ENCODE measurements around the gene SH3GL3. TPM values are rescaled to one million over a fixed set of nuclear protein-coding genes. Genes with fewer than 3 reads are reported as not detected.
A peak's percentile ranks its signal among the peaks of the same experiment; 100 is the strongest.

Gene SH3GL3
- total and polyA plus RNA-seq, 5 donors = 0.88 to 4.1 (median 2.0) TPM

DNA sequence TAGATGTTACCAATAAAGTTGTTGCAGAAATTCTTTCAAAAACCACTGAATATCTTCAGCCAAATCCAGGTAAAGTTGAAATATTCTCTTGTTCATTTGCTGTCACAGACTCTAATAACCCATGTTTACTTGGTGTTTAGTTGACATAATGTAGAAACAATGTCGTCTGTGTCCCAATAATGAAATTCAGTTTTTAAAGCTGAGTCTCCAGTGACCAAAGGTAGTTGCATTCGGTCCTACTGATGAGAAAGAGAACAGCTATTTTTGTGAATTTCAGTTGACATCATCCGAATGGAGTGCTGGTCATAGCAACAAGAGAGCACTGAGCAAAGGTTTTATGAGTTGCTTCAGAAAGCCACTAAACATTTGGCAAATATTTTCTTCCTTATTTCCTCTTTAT lies 118.0 kb downstream of the SH3GL3 start:
- Histone ChIP-seq H3K27me3 (ENCODE audit: control insufficient read depth, insufficient read depth) (no peaks in the 10 kb centered on the region), H3K27ac (ENCODE audit: low read length) (no peak overlapping the region), H3K4me3 (ENCODE audit: low read length) (no peak overlapping the region), H3K4me1 (ENCODE audit: control insufficient read depth, insufficient read depth, low read length) (no peaks in the 10 kb centered on the region), H3K9me3 (ENCODE audit: control insufficient read depth, low read length) (no peaks in the 10 kb centered on the region)
- 54% methylated on average over 3 of the region's 3 CpGs for WGBS
- ATAC-seq (no peak), DNase-seq (no peak)
- intact Hi-C loops (cut with DNase I) = loop anchor here in 2 of 4 donors (10.0 kb wide), 2 partner anchors 460 to 470 kb away; no protein-coding TSS in a partner anchor

DNA sequence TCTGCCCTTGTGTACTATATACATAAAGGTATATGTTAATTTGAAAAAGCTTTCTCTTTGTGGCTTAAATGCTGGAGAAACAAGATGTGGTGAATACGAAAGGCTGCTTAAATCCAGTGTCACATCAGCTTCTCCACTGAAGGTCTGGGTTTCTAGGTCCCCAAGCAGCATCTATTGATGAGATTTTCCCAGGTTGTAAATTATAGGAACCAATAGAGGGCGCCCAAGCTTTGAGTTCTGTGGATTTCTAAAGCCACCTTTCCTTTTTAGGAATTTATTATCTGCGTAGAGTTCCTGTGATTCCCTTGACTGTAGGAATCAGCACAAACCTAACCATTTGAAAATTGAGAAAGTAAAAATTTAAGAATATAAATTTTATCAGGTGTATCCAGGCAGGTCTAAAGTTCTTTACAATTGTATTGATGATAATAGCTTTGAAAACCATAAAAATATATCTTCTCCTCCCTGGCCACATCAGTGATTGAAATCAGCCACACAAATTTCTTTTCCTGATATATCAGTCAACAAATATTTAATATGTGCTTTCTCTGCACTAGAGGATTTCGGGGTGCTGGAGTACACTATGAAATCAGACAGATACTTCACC lies 118.5 kb downstream of the SH3GL3 start:
- intact Hi-C loops (cut with DNase I) = loop anchor here in 2 of 4 donors (10.0 kb wide), 2 partner anchors 459 to 469 kb away; no protein-coding TSS in a partner anchor
- no peak overlapping the region for H3K4me3 ChIP-seq (ENCODE audit: low read length)
- no peaks in the 10 kb centered on the region for H3K9me3 ChIP-seq (ENCODE audit: control insufficient read depth, low read length)
- no peaks in the 10 kb centered on the region for H3K27me3 ChIP-seq (ENCODE audit: control insufficient read depth, insufficient read depth)
- no peak overlapping the region for H3K27ac ChIP-seq (ENCODE audit: low read length)
- WGBS = 31% methylated on average over 4 of the region's 4 CpGs
- H3K4me1 ChIP-seq (ENCODE audit: control insufficient read depth, insufficient read depth, low read length) = no peaks in the 10 kb centered on the region
- DNase-seq (no peak), ATAC-seq (peak in 1 of 2 donors; percentile 26)

DNA sequence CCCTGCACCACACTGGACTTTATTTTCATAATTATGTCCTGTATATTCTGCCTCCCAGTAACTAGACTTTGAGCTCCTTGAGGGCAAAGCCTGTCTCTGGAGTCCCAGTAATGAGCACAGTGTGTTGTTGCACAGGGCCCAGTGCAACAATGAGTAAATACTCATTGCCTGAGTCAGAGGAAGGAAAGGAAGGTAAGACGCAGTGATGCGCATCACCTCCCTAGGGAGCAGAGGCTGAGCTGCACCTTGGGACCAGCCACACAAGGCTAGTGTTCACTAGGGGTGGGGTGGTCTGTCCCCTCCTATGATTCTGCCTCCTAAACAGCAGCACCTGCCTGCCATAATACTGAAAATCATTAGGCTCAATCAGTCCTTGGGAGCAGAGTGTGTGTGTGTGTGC lies 120.2 kb downstream of the SH3GL3 start:
- Histone ChIP-seq H3K9me3 (ENCODE audit: control insufficient read depth, low read length) (no peaks in the 10 kb centered on the region), H3K4me3 (ENCODE audit: low read length) (no peak overlapping the region), H3K27me3 (ENCODE audit: control insufficient read depth, insufficient read depth) (no peaks in the 10 kb centered on the region), H3K4me1 (ENCODE audit: control insufficient read depth, insufficient read depth, low read length) (no peaks in the 10 kb centered on the region), H3K27ac (ENCODE audit: low read length) (no peak overlapping the region)
- ATAC-seq (no peak), DNase-seq (no peak)
- 75% methylated on average over 2 of the region's 2 CpGs for WGBS
- intact Hi-C loops (cut with DNase I) = loop anchor here in 2 of 4 donors (10.0 kb wide), 2 partner anchors 457 to 467 kb away; no protein-coding TSS in a partner anchor

DNA sequence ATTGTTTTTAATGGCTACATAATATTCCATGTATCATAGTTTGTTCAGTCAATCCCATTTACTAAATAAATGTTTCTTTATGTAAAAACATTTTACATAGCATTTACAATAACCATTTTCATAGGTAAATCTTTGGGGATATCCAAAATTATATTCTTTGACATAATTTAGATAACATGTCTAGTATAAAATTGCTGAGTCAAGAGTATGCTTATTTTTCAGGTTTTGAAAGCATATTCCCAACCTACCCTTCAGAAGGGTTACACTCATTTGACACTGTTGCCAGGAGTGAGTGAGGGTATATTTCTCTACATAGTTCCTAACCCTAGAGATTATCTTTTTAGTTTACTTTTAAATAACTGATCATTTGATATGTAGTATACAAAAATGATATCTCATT lies 122.2 kb downstream of the SH3GL3 start:
- no peaks in the 10 kb centered on the region for H3K9me3 ChIP-seq (ENCODE audit: control insufficient read depth, low read length)
- H3K27me3 ChIP-seq (ENCODE audit: control insufficient read depth, insufficient read depth) = no peaks in the 10 kb centered on the region
- ATAC-seq = no peak
- H3K4me1 ChIP-seq (ENCODE audit: control insufficient read depth, insufficient read depth, low read length) = no peaks in the 10 kb centered on the region
- DNase-seq = no peak
- H3K27ac ChIP-seq (ENCODE audit: low read length) = no peak overlapping the region
- intact Hi-C loops (cut with DNase I) = loop anchor here in 2 of 4 donors (10.0 kb wide), 2 partner anchors 455 to 465 kb away; no protein-coding TSS in a partner anchor
- H3K4me3 ChIP-seq (ENCODE audit: low read length) = no peak overlapping the region

GRCh38 chr15:83570756-83571155 lies 123.6 kb downstream of the SH3GL3 start:
- Histone ChIP-seq H3K27ac (ENCODE audit: low read length) (no peak overlapping the region), H3K27me3 (ENCODE audit: control insufficient read depth, insufficient read depth) (no peaks in the 10 kb centered on the region), H3K9me3 (ENCODE audit: control insufficient read depth, low read length) (no peaks in the 10 kb centered on the region), H3K4me3 (ENCODE audit: low read length) (no peak overlapping the region), H3K4me1 (ENCODE audit: control insufficient read depth, insufficient read depth, low read length) (no peaks in the 10 kb centered on the region)
- intact Hi-C loops (cut with DNase I) = loop anchor here in 2 of 4 donors (10.0 kb wide), 3 partner anchors 84 to 454 kb away; partner anchors contain the start of gene ADAMTSL3 (in 1 of the 2)
- 71% methylated on average over 6 of the region's 6 CpGs for WGBS
- ATAC-seq (no peak), DNase-seq (no peak)

GRCh38 chr15:83571820-83572707 lies 124.9 kb downstream of the SH3GL3 start:
- intact Hi-C loops (cut with DNase I) = loop anchor here in 2 of 4 donors (10.0 kb wide), 3 partner anchors 83 to 453 kb away; partner anchors contain the start of gene ADAMTSL3 (in 1 of the 2)
- ATAC-seq = peak in 1 of 2 donors; percentile 43
- no peak overlapping the region for H3K27ac ChIP-seq (ENCODE audit: low read length)
- H3K4me3 ChIP-seq (ENCODE audit: low read length) = no peak overlapping the region
- no peaks in the 10 kb centered on the region for H3K9me3 ChIP-seq (ENCODE audit: control insufficient read depth, low read length)
- H3K27me3 ChIP-seq (ENCODE audit: control insufficient read depth, insufficient read depth) = no peaks in the 10 kb centered on the region
- no peak for DNase-seq
- WGBS = 56% methylated on average over 10 of the region's 10 CpGs
- H3K4me1 ChIP-seq (ENCODE audit: control insufficient read depth, insufficient read depth, low read length) = no peaks in the 10 kb centered on the region

DNA sequence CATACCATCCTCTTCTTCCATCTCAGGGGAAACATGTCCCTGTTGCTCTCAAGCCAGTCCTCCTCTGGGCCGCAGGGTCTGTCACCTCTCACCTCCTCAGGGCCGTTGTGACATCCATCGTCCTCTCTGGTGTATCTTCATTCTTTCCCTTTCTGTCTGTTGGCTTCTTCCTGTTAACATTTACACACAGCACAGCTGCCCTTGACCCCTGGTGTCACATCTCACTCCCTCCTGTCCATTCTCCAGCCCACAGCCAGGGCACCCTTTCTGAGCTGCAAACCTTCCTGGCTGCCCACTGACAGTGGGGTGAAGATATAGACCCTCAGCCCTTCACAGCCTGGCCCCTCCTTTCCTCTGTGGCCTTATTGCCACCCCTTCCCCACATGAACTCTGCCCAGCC lies 127.2 kb downstream of the SH3GL3 start:
- ATAC-seq (no peak), DNase-seq (no peak)
- Histone ChIP-seq H3K4me3 (ENCODE audit: low read length) (no peak overlapping the region), H3K27me3 (ENCODE audit: control insufficient read depth, insufficient read depth) (no peaks in the 10 kb centered on the region), H3K9me3 (ENCODE audit: control insufficient read depth, low read length) (no peaks in the 10 kb centered on the region), H3K4me1 (ENCODE audit: control insufficient read depth, insufficient read depth, low read length) (no peaks in the 10 kb centered on the region), H3K27ac (ENCODE audit: low read length) (no peak overlapping the region)
- WGBS = 68% methylated on average over 3 of the region's 3 CpGs
- intact Hi-C loops (cut with DNase I) = loop anchor here in 2 of 4 donors (10.0 kb wide), 3 partner anchors 80 to 450 kb away; partner anchors contain the start of gene ADAMTSL3 (in 1 of the 2)

DNA sequence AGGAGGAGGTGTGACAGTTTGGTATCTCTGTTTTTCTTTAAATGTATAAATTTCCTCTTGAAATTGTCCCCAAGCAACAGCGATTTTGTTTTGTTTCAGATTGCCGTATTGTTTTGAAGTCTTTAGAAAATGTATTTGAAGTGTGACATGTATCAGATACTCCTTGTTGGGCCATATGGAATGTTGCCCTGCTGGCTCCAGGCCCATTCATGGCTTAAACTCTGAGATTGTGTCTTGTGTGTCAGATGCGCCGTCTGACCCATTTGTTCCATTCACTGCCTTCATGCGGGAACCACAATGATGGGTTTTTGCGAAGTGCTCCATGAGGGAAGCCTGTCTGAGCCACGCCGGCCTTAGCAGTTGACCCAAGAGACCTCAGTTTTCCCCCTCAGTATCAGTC lies 131.6 kb downstream of the SH3GL3 start:
- H3K27ac ChIP-seq (ENCODE audit: low read length) = no peak overlapping the region
- H3K4me1 ChIP-seq (ENCODE audit: control insufficient read depth, insufficient read depth, low read length) = no peaks in the 10 kb centered on the region
- WGBS = 87% methylated on average over 8 of the region's 8 CpGs
- no peak for ATAC-seq
- no peak for DNase-seq
- H3K9me3 ChIP-seq (ENCODE audit: control insufficient read depth, low read length) = no peaks in the 10 kb centered on the region
- no peaks in the 10 kb centered on the region for H3K27me3 ChIP-seq (ENCODE audit: control insufficient read depth, insufficient read depth)
- intact Hi-C loops (cut with DNase I) = loop anchor here in 2 of 4 donors (10.0 kb wide), 3 partner anchors 76 to 446 kb away; partner anchors contain the start of gene ADAMTSL3 (in 1 of the 2)
- H3K4me3 ChIP-seq (ENCODE audit: low read length) = no peak overlapping the region

DNA sequence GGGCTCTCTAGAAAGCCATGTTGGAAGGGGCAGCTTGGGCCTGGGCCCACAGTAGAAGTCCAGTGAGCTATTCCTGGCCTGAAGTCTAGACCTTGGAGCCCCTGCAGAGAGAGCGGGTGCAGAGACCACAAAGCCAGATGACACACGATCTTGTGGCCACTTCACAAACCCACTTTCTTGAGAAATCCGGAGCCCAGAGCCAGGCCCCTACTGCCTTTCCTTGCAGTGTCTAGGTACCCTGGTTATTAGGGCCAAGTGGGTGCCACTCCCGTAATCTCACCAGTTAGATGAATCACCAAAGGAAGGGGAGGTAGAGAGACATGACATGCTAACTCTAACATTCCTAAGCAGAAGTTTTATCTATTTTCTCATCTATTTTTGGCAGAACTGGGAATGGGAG lies 134.2 kb downstream of the SH3GL3 start:
- Histone ChIP-seq H3K27me3 (ENCODE audit: control insufficient read depth, insufficient read depth) (no peaks in the 10 kb centered on the region), H3K4me3 (ENCODE audit: low read length) (no peak overlapping the region), H3K27ac (ENCODE audit: low read length) (no peak overlapping the region), H3K4me1 (ENCODE audit: control insufficient read depth, insufficient read depth, low read length) (no peaks in the 10 kb centered on the region), H3K9me3 (ENCODE audit: control insufficient read depth, low read length) (no peaks in the 10 kb centered on the region)
- intact Hi-C loops (cut with DNase I) = loop anchor here in 1 of 4 donors (10.0 kb wide), 1 partner anchor 63 kb away; no protein-coding TSS in a partner anchor
- ATAC-seq = peak in 1 of 2 donors; percentile 19
- WGBS = 94% methylated on average over 4 of the region's 4 CpGs
- DNase-seq = no peak

DNA sequence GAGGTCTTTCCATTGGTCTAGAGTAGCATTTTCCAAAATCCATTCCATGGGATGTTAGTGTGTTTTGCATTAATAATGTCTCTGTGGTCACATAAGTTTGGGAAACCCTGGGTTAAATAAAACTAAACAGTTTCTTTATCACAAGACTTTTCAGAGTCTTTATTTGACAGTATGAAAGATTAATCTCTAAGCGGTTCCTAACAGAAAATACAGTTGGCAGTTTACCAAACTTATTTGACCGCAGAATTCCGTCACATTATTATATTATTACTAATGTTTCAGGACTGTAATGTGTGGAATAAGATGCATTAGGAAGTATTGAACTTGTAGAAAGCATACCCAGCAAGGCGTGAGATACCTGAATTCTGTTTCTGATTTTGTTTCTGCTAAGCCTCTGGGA lies 135.2 kb downstream of the SH3GL3 start:
- no peaks in the 10 kb centered on the region for H3K4me1 ChIP-seq (ENCODE audit: control insufficient read depth, insufficient read depth, low read length)
- H3K27ac ChIP-seq (ENCODE audit: low read length) = no peak overlapping the region
- DNase-seq (no peak), ATAC-seq (no peak)
- intact Hi-C loops (cut with DNase I) = loop anchor here in 1 of 4 donors (10.0 kb wide), 1 partner anchor 62 kb away; no protein-coding TSS in a partner anchor
- H3K27me3 ChIP-seq (ENCODE audit: control insufficient read depth, insufficient read depth) = no peaks in the 10 kb centered on the region
- no peak overlapping the region for H3K4me3 ChIP-seq (ENCODE audit: low read length)
- WGBS = 61% methylated on average over 4 of the region's 4 CpGs
- H3K9me3 ChIP-seq (ENCODE audit: control insufficient read depth, low read length) = no peaks in the 10 kb centered on the region
